Right ventricle myocardium inferior (tissue), 1 donor: ENCODE measurements around the gene OGFRL1. TPM values are rescaled to one million over a fixed set of nuclear protein-coding genes. Genes with fewer than 3 reads are reported as not detected.
"Not testable (repeated sequence)": the region's sequence is repeated elsewhere in the genome, so short reads cannot be mapped to it uniquely, and the experiment has no call there.

Source experiments
- ATAC-seq: fragments of 200-7000 bp; cut with Tn5 transposase; one replicate; pipeline ENCODE4 v1.9.1; 2020; ENCODE audit warnings: mild to moderate bottlenecking, moderate library complexity
- DNase-seq: peaks from one replicate; pipeline ENCODE4 v3.0.0; 2021; ENCODE audit errors: missing footprints
- intact Hi-C: fragments of 100-400 bp; cut with DNase I; formaldehyde crosslinking; loops from one replicate; pipeline ENCODE4 v1.11.0; 2022
- long read RNA-seq: library from polyadenylated mRNA; unstranded; transcript quantifications from one replicate; pipeline ENCODE4 v2.0.0, GENCODE V29; 2021
- total RNA-seq: library from RNA; stranded (reverse); fragmentation: NEBNext Ultra II Directional; extraction: Animal tissue kit (Norgen Biotek cat#: 25700); gene quantifications from one replicate; pipeline ENCODE4 v1.2.1, GENCODE V29; 2021
- donor health status: DM: no; HTN: yes; CAD: no; lungs with severe emphysema.

Gene OGFRL1
- 9.1 TPM for total RNA-seq
- long read RNA-seq, full-length matches to known transcripts: 2 of 6 reads
- long read RNA-seq, partial matches to known transcripts: 0 of 6 reads
- long read RNA-seq, other reads (novel, unspliced or antisense): 4 of 6 reads

GRCh38 chr6:71288228-71289038 is at the start of gene OGFRL1:
OGFRL1 (plus strand) TSS chr6:71288811; CDS start chr6:71288937, 126 bp downstream.
- intact Hi-C loops: loop anchor here (1.0 to 5.0 kb wide), 2 partner anchors 38 to 59 kb away; no protein-coding TSS in a partner anchor
- DNase-seq (peak; percentile 90), ATAC-seq (peak; percentile 98)

GRCh38 chr6:71239694-71240093 is 48.9 kb upstream of the OGFRL1 start:
- no peak for DNase-seq
- intact Hi-C loops: no loop called here
- ATAC-seq: no peak

- ATAC-seq (no peak), DNase-seq (no peak)
- intact Hi-C loops: no loop called here
Measured at GRCh38 chr6:71245265-71246049, 43.2 kb upstream of the OGFRL1 start.

GRCh38 chr6:71246596-71246995 is 42.0 kb upstream of the OGFRL1 start:
- intact Hi-C loops: no loop called here
- ATAC-seq (no peak), DNase-seq (no peak)

GRCh38 chr6:71248306-71248765 is 40.3 kb upstream of the OGFRL1 start:
- ATAC-seq (peak; percentile 53), DNase-seq (no peak)
- intact Hi-C loops: no loop called here

GRCh38 chr6:71248878-71249544 is 39.6 kb upstream of the OGFRL1 start:
- intact Hi-C loops: no loop called here
- DNase-seq: no peak
- no peak for ATAC-seq

- ATAC-seq (peak; percentile 86), DNase-seq (no peak)
- intact Hi-C loops: loop anchor here (1.0 kb wide), 1 partner anchor 39 kb away; no protein-coding TSS in a partner anchor
Measured at GRCh38 chr6:71250099-71250602, 38.5 kb upstream of the OGFRL1 start.

- intact Hi-C loops: no loop called here
- DNase-seq (no peak), ATAC-seq (no peak)
Measured at GRCh38 chr6:71252410-71252809, 36.2 kb upstream of the OGFRL1 start.

- intact Hi-C loops: no loop called here
- DNase-seq (no peak), ATAC-seq (no peak)
Measured at GRCh38 chr6:71252960-71253359, 35.7 kb upstream of the OGFRL1 start.

GRCh38 chr6:71254323-71254722 is 34.3 kb upstream of the OGFRL1 start:
- intact Hi-C loops: no loop called here
- DNase-seq (no peak), ATAC-seq (no peak)

GRCh38 chr6:71258078-71258866 is 30.3 kb upstream of the OGFRL1 start:
- intact Hi-C loops: no loop called here
- ATAC-seq (no peak), DNase-seq (no peak)

GRCh38 chr6:71259888-71260604 is 28.6 kb upstream of the OGFRL1 start:
- DNase-seq (no peak), ATAC-seq (no peak)
- intact Hi-C loops: no loop called here

GRCh38 chr6:71262914-71263313 is 25.7 kb upstream of the OGFRL1 start:
- no peak for DNase-seq
- intact Hi-C loops: no loop called here
- ATAC-seq: no peak

GRCh38 chr6:71266392-71266791 is 22.2 kb upstream of the OGFRL1 start:
- ATAC-seq, DNase-seq, intact Hi-C loops: not testable (repeated sequence)

GRCh38 chr6:71268735-71269437 is 19.7 kb upstream of the OGFRL1 start:
- DNase-seq (no peak), ATAC-seq (no peak)
- intact Hi-C loops: no loop called here

GRCh38 chr6:71277926-71278600 is 10.5 kb upstream of the OGFRL1 start:
- ATAC-seq (no peak), DNase-seq (no peak)
- intact Hi-C loops: no loop called here
